ENCODE results near the gene CHSY3.
"Not testable (repeated sequence)": the region's sequence is repeated elsewhere in the genome, so short reads cannot be mapped to it uniquely, and the experiment has no call there.

The CHSY3 gene

DNA sequence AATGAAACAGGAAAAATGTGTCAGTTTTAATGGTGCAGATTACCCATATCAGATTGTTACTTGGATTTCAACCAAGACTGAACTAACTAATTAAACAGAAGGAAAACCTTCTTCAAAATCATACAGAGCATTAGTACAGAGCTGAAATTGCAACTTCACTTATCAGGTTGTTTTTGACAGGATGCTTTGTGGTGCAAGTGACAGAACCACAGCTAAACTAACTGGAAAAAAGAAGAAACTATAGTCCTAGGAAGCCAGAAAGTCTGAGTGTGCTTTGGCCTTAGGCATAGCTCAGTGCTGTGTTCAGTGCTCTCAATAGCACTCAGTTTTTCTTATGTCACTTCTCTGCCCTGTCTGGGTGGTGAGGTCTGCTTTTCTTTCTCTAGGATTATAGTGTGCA is 267.4 kb downstream of the CHSY3 start:
- DNase-seq = no peak

DNA sequence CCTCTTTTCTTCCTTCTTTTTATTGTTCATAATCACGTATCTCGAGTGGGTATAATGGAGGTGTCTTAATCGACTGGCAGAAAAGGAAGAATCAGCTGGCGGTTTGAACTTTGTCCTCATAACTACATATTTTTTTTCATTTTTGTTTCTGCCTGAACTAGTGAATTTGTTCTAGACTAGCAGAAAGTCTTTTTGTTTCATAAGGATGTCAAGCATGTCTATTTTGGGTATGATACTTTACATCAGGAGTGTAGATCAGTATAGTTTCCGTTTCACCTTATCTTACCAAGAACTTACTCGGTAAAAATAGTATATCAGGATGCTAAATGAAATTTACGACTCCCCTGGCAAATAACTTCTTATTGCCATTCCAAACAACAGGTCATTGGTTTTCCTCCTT is 278.9 kb downstream of the CHSY3 start:
- no peak for DNase-seq

DNA sequence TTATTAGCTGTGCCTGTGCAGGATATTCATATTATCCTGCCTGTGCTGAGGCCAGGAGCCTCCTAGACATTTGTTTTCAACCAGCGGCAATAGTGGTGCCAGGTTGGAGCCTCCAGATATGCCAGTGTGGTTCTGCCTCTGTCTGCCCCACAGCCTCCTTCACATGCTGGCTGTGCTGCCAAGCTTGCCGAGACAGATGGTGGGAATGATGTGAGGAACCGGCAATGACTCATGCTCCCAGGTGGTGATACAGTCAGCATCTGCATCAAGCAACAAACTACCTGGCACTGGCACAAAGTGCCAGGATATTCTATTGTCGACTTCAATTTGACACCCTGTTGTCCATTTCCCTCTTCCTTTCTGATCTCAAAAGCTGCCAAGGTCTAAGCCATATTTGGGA is 285.7 kb downstream of the CHSY3 start:
- DNase-seq = no peak

DNA sequence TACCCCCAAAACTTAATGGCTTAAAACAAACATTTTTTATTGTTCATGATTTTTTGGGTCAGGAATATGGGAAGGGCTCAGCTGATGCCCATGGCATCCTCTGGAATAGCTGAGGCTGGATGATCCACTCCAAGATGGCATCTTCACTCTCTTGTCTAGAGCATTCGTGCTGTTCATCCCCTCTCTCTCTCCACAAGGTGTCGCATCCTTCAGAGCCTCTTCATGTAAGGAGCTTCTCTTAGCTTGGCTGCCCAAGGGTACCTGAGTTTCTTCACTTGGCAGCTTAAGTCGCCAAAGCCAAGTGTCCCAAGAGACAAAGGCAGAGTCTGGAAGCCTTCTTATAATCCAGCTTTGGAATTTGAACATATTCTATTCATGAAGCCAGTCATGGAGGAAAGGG is 294.7 kb downstream of the CHSY3 start:
- no peak for DNase-seq

DNA sequence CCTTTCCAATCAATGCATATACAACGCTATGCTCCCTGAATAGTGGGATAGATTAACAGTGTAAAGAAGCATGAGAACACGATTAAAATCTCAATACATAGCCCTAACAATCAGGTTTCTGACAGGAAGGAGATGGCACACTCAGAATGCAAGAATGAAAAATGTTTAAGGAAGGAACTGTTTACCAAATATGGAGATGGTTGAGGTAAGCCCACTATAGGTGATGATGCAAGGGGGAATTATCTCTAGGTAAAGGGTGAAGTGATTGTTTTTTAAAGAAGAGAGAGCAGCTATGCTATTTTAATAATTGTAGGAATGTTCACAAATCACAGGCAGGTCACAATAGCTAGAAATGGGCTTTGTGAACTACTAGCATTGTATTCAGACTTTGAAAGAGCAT is 302.4 kb downstream of the CHSY3 start:
- DNase-seq = no peak

DNA sequence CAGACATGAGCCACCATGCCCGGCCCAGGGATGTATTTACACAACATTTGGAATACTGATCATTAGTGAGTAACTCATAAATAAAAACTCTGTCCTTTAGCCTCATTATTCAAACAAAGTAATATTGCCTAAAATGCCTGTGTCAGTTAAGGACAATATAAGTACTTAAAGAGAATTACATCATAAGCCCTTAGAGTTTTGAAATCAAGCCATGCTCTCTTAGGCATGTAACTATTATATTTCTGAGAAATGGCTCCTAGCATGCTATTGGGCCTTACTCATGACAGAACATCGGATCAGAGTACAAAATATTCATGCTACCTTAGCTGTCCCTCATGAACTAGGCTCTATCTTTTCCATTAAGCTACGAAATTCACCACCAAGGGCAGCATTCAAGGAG is 309.3 kb downstream of the CHSY3 start:
- DNase-seq = no peak

DNA sequence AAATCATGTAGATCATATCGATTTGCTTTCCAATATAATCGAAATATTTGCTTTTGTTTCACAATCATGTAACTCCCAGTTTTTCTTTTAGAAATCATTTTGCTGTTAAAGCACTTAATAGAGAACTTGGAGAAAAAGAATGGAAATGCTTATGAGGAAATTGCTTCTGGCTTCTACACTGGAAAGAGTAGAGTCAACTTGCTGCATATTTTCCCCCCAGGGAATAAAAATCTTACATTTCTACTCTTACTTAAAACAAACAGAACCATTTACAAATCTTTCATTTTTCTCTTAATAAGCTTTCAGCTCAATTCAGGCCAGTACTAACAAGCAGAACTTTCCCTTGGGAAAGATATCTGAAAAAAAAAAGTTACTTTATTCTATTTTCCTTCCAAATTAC is 312.0 kb downstream of the CHSY3 start:
- DNase-seq = no peak

DNA sequence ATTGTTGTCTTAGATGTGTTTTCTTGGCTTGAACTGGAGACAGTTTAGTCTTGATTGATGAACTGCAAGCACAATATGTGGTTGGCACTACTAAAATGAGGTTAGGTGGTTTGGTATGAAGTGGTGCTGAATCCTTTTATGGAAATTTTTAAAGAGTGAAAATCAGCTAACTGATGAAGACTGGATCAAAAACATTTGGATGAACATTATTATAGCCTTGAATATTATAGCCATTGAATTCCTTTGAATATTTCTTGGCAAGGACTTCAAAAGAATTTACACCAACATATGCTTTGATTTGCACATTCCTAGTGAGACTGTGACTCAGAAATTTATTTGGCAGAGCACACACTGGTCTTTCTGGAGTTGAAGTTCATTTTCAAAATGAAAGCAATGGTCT is 318.3 kb downstream of the CHSY3 start:
- no peak for DNase-seq

DNA sequence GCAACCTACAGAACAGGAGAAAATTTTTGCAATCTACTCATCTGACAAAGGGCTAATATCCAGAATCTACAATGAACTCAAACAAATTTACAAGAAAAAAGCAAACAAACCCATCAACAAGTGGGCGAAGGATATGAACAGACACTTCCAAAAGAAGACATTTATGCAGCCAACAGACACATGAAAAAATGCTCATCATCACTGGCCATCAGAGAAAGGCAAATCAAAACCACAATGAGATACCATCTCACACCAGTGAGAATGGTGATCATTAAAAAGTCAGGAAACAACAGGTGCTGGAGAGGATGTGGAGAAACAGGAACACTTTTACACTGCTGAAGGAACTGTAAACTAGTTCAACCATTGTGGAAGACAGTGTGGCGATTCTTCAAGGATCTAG is 322.3 kb downstream of the CHSY3 start:
- not testable (repeated sequence) for DNase-seq

DNA sequence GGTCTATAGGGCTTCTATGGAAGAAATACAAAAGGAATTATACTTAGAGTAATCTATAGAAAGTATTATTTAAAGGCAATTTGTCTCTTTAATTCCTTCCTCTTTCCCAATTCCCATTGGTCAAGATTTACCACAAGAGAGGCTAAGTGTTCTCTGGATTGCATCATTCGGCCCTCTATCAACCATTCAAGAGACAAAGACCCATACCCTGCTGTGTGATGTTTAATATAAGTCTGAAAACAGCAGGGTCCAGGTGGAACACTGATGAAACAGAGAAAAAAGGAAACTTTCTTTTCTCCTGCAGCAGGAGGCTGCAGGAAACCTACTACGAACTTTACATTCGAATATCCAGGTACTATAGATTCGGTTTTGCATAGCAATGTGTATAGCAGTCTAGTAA is 323.4 kb downstream of the CHSY3 start:
- no peak for DNase-seq

DNA sequence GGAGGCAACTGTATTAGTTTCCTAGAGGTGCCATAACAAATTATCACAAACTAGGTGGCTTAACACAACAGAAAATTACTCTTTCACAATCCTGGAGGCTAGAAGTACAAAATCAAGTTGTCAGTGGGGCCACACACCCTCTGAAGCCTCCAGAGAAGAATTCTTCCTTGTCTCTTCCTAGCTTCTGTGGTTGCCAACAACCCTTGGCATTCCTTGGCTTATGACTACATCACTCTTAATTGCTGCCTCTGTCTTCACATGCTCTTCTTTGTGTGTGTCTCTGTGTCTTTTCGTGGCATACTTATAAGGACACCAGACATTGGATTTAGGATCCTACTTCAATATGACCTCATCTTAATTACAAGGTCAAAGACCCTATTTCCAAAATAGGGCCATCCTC is 327.5 kb downstream of the CHSY3 start:
- DNase-seq = no peak

DNA sequence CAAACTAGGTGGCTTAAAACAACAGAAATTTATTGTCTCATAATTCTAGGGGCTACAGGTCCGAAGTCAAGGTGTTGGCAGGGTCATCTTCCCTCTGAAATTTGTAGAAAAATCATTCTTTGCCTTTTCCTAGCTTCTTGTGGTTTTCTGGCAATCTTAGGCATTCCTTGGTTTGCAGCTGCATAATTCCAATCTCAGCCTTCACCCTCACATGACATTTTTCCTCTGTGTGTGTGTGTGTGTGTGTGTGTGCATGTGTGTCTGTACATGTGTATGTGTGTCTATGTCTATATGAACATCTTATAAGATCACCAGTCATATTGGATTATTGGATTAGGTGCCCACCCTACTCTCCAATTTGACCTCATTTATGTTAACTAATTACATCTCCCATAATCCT is 330.6 kb downstream of the CHSY3 start:
- no peak for DNase-seq

Data from stimulated activated naive CD4-positive, alpha-beta T cell treated with Interleukin-2 at 50 U/mL for 16 hours (primary cell).